Activated T-helper 1 cell treated with anti-CD3 and anti-CD28 coated beads, Interleukin-2, amount 50 U/mL, for 16 hours (primary cell): Measurements from ENCODE around the gene IL21R.
"Not testable (repeated sequence)": the region's sequence is repeated elsewhere in the genome, so short reads cannot be mapped to it uniquely, and the experiment has no call there.

Experiments
- DNase-seq, 2 donors: peaks; one replicate each; pipeline ENCODE4 v3.0.0-alpha.2; 2020; ENCODE audit warnings: low read depth in 1 of 2, low spot score in 1 of 2

The IL21R gene

DNA sequence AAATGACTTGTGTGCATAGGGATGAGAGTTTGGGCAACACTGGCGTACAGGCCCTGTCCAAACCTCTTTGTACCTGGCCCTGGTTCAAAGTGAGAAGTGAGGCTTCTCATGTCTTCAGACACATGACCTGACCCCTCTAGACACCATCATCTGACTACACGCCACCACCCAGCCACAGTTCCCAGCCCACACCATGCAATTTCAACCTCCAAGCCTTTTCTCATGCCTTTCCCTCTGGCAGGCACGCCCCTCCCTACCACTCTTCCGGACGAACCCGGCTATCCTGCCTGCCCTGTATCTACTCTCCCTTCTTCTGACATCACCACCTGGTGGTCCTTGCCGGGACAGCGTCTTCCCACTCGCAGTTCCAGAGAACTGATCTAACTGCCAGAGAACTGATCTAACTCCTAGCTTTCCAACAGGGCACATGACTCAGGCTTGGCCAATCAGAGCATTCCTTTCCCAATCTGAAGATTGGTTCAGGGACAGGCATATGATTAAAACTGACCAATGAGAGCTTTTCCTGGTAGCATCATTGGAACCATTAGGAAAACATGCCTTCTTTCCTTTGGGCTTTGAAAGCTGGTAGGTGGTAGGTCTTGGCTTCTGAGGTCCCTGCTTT lies 27.1 kb upstream of the IL21R start:
- no peak for DNase-seq

DNA sequence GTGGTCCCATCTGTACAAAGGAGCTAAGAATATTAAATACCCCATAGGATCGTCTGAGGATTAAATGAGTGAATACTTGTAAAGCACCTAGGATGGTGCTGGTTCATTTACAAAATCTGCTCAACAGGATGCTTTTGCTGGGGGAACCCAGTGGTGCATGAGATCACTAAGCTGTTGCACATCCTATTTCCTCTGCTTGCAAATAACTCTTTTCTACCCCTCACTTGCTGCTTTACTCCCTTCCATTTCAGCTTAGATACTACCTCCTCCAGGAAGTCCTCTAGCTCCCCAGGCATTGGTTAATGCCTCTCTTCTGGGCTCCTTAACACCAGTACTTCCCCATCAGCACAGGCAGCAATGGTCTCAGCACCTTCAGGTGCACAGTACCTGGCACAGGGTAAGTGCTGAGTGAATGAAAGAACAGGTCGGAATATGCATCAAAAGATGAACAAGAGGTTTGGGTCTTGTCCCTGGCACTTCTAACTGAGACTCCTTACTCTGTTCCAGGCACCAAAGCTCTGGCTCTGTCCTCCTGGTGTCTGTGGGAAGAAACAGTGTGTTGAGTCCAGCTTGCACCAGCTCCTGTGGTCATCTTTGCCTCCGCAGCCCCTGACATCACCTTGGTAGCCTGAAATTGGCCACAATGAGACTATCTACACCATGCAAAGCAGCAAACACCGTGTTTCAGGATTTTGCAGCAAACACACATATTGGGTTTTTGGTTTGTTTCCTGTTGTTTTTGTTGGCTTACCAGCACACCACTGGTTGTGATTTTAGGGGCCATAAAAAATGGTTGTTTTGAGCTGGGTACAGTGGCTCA lies 24.1 kb upstream of the IL21R start:
- no peak for DNase-seq

DNA sequence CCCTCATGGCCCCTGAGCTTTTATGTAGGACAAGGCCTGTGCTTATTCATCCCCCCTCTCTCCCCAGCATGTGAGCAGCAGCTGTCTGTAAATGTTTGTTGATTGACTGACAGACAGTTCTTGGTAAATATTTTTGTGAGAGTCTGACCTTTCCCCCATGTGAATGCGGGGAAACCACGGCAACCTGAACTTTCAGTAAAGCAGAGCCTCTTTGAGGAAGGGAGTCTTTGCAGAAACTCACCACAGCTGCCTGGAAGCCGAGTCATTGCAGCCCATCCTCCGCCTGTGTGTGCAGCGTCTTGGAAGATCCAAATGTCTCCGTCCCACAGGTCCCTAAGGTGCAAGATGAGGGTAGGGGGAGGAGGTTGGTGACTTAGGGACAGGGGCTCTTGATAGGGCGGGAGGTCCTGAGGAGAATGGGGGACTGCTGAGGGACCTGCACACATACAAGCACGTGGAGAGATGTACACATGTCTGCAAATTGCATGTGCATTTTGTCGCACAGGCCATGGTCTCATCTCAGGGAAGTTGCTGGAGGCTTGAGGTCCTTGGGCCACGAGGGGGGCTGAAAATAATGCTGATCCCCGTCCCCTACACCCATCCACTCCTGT lies 23.0 kb upstream of the IL21R start:
- no peak for DNase-seq

DNA sequence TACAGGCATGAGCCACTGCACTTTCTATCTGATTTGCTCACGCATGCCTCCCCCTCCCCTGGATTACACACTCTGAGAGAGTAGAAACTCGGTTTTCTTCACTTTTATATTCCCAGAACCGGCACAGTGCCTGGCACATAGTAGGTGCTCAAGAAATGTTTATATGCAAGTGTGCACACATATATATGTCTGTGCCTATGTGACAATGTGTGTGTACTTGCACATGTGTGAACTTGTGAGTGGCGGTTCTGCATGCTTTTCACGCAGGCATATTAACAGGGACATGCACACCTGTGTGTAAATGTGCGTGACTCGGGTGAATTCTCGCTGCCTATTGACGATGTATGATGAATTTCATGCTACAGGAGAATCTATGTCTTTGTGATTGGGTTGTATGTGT lies 22.1 kb upstream of the IL21R start:
- no peak for DNase-seq

DNA sequence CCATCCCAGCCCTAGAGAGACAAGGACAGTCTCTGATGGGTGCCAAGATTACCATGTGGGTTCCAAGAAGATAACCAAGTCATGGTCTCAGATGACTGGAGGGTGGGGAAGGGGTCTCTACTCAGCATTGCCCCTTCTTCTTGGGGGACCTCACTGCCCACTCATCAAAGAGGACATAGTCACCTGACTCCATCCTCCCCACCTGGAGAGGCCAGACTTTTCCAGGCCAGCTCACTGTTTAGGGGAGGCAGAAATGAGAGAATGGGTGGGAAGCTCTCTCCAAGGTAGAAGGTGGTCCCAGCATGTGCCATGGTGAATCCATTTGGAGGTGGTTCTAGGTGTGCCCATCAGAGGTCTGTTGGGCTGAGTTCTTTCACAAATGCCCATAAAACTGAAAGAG lies 20.7 kb upstream of the IL21R start:
- no peak for DNase-seq

DNA sequence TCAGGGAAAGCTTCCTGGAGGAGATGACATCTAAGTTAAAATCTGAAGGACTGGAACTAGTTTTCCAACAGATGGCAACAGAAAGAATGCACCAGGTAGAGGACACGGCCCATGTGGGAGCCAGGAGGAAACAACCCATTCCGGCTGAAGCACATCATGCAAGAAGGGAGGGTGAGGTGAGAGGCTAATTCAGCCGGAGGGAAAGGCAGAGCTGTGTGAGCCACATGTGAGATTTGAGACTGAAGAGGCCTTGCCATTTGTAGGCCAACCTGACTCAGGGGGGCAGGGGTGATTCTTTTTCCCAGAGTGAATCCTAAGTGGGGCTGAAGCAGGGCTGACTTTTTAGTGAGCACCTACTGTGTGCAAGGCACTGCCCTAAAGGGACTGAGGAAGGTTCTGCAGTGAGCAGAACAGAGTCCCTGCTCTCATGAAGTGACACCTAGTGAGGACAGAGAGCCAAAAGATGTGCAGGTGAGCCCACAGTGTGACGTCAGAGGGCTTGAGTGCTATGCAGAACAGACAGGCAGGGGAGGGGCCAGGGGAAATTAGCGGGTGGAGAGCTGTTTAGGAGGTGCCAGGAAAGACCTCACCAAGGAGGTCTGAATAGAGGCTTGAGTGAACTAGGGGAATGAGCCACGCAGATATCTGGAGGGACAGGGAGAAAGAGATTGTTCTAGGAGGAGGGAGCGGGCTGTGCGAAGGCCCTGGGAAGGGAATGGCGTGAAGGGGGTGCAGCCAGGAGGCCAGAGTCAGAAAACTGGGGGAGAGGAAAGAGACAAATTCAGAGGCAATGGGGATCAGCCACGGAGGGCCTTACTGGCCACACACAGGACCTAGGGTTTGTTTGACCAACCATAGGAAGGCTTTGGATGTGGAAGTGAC lies 19.8 kb upstream of the IL21R start:
- DNase-seq = no peak

DNA sequence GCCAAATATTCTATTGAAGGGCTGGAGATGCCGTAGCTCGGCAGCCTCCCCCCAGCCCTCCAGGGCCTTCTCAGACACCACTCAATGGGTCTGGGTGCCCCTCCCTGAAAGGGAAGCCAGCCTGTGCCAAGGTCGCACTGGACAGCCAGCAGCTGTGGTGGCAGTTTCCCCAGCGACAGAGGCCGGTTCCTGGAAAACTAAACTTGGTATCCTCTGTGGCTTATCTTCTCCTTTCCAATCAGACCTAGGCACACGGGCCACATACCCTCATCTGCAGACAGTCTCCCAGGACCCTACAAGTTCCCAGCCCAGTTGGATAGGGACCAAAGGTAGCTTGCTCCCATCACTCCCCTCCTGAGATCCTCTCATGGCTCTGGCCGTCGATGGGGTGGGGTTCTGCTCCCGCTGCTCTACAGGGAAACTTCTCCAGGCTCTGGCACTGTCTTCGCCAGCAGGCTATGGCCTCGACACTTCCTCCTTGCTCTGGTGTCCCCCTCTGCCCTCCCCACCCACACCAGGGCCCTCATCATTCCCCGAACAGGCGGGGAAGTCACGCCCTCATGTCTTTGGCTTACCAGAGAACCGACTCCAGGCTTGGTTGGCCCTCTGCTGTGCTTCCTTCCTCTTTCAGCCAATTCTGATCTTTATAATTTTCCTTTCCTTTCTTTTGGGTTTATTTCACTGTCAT lies 18.3 kb upstream of the IL21R start:
- DNase-seq = no peak

DNA sequence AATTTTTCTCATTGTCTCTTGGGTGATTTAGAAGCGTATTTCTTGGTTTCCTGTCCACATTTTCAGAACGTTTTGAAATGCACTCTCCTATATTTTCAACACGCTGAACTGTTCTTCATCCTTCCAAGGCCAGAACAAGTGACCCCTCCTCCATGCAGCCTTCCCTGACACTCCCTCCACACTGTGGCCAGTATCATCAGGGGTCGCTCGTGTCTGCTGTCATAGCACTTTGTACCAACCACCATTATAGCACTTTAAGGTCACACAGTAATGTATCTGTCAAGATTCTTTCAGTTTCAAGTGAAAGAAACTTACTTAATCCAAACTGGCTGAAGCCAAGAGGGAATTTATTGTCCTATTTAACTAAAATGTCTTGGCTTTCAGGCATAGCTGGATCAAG lies 17.5 kb upstream of the IL21R start:
- DNase-seq = no peak

DNA sequence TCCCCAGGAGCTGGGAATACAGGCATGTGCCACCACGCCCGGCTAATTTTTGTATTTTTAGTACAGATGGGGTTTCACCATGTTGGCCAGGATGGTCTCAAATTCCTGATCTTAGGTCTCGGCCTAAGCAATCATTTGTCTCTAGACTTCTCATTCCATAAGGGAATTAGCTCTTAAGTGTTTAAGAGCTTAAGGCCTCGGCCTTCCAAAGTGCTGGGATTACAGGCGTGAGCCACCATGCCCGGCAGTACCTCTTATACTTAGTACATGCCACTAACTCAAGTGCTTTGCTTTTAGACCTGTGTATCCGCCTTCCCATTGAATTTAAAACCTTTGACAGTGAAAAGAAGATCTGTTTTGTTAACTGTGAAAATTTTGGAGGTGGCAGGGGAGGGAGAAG lies 16.6 kb upstream of the IL21R start:
- no peak for DNase-seq

DNA sequence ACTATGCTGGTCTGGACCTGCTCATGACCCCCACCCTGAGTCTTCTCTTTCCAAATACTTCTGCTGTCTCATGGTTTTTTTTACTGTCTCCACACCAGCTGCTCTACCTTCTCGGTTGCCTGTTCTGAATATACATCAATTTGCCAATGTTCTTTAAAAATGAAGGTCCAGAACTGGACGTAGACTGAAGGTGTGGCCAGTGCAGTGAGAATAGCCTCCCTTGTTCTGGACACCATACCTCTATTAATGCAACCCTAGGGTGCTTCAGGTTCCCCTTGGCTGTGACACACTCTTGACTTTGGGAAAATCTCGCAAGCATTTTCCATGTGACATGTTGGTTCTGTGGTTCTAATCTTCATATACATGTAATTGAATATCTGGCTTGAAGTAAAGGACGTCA lies 15.3 kb upstream of the IL21R start:
- no peak for DNase-seq

DNA sequence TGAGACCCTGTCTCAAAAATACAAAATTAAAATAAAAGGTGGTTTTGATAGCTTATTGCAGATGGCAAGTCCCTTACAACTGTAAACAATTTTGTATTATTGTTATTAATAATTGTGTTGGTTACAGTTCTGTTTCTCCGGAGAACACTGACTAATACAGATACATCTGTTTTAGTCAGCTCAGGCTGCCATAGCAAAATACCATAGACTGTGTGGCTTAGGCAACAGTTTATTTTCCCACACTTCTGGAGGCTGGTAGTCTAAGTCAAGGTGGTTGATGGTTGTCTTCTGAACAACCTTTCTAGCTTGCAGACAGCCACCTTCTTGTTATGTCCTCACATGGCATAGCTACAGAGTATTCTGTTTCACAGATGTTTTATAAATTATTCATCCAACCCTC lies 14.2 kb upstream of the IL21R start:
- DNase-seq = no peak

DNA sequence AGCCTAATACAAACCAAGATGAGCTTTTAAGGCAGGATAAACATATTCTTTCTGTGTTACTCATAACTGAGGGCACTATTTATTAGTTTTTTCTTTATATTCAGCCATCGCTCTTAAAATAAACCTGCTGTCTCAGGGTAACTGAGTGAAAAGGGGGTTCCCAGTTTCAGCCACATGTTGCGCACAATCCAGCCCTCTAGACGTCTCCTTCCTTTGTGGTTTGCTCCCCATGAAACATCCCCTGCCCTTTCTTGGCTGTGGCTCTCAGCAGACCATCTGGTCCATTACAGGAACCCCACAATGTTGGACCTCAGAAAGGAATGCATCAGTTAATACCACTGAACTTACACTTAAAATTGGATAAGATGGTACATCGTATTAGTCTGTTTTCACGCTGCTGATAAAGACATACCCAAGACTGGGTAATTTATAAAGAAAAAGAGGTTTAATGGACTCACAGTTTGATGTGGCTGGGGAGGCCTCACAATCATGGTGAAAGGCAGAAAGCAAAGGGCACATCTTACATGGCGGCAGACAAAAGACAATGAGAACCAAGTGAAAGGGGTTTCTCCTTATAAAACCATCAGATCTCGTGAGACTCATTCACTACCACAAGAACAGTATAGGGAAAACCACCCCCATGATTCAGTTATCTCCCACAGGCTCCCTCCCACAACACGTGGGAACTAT lies 12.6 kb upstream of the IL21R start:
- no peak for DNase-seq

DNA sequence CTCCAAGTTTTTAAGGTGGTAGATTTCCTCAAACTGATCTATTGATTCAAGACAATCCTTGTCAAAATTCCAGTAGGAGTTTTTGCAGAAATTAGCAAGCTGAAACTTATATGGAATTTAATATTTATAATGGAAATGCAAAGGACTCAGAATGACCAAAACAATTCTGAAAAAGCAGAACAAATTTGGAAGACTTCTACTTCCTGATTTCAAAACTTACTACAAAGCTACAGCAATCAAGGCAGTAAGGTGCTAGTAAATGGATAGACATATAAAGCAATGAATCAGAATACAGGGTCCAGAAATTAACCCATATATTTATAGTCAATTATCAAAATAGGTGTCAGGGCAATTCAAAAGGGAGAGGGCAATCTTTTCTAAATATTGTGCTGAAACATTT lies 11.8 kb upstream of the IL21R start:
- DNase-seq = no peak

DNA sequence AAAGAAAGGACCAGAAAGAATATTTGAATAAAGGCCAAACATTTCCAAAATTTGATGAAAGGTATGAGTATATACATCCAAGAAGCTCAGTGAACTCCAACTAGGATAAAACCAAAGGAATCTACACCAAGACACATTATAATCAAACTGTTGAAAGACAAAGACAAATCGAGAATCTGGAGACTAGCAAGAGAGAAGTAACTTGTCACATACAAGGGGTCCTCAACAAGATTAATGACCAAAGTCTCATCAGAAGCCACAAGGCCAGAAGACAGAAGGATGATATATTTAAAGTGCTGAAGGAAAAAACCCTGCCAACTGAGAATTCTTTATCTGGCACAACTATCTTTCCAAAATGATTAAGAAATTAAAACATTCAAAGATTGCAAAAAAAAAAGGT lies 9.3 kb upstream of the IL21R start:
- DNase-seq = no peak

DNA sequence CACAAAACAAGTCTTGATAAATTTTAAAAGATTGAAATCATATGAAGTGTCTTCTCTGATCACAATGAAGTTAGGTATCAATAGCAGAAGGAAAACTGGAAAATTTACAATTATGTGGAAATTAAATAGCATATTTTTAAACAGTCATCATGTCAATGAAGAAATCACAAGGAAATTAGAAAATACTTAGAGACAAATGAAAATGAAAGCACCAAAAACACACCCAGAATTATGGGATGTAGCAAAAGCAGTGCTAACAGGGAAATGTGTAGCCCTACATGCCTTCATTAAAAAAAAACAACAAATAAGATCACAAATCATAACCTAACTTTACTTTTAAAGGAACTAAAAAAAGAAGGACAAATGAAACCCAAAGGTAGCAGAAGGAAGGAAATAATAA lies 7.5 kb upstream of the IL21R start:
- DNase-seq = no peak

DNA sequence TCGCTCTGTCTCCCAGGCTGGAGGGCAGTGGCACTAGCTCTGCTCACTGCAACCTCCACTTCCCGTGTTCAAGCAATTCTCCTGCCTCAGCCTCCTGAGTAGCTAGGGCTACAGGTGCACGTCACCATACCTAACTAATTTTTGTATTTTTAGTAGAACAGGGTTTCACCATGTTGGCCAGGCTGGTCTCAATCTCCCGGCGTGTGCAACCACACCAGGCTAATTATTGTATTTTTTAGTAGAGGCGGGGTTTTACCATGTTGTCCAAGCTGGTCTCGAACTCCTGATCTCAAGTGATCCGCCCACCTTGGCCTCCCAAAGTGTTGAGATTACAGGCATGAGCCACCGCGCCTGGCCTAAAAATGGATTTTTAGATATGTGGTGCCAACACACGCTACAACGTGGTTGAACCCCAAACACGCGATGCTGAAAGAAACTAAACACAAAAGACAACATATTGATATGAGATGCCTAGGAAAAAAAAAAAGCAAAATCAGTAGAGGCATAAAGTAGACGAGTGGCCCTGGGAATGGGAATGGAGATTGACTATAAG lies 3.6 kb upstream of the IL21R start:
- not testable (repeated sequence) for DNase-seq

DNA sequence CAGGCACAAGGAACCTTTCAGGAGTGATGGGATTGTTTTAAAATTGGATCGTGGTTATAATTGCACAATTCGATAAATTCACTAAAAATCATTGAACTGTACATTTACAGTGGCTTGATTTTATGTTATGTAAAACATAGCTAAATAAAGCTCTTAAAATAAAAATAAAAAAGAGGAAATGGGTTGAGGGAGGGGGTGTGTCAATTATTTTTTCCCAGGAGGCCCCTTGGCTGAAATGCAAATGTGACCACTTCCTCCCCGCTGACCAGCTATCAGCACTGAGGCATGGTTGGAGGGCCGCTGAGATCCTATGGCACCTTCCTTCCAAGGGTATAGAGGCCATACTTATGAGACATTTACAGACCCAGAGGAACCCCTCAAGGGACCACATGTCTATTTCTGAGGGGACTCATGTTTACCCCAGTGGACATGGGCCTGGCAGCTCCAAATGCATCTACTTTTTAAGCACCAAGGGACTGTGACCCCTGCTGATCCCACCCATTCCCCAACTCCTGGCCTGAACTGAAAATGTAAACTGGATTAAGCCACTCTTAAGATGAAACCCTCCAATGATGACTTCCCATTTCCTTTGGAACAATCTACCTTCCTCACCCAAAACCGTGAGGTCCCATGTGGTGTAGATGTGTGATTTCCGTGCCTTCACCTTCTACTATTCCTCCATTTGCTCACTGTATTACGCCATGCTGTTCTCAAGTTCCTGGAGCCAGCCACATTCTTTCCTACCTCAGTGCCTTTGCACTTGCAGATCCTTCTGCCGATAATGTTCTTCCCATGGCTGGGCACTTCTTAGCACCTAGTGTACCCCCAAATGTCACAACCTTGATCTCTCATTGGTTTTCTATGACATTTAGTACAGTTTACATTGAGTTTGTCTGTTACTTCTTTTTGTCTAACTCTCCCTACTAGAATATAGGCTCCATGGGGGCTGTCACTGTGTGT lies 2.8 kb upstream of the IL21R start:
- DNase-seq = no peak

DNA sequence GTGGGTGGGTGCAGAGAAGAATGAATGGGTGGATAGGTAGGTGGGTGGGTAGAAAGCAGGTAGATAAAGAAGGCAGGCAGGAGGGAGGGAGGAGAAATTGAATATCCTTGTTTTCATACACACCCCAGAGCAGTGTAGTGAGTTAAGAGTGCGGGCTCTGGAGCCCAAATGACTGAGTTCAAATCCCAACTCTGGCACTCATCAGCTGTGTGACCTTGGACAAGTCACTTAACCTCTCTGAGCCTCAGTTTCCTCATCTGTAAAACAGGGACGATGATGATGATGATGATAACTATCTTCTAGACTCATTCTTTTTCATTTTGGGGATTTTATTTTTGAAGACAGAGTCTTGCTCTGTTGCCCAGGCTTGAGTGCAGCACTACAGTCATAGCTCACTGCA lies 2.0 kb upstream of the IL21R start:
- DNase-seq = no peak
